BJ (cell line): ENCODE results near the gene PRELID3B. TPM values are rescaled to one million over a fixed set of nuclear protein-coding genes. Genes with fewer than 3 reads are reported as not detected.

Experiments used
- CTCF ChIA-PET: fragments of 350-600 bp; formaldehyde crosslinking; extraction: SDS; loops from one replicate; lab custom pipeline; 2021; ENCODE audit warnings: antibody characterized with exemption, inconsistent platforms; lab: Yijun Ruan, JAX
- POLR2A ChIA-PET: fragments of 300-600 bp; sonication (Branson Sonifier 250); formaldehyde crosslinking; extraction: SDS; loops from one replicate; lab custom pipeline; 2021; ENCODE audit warnings: antibody characterized with exemption; lab: Charles Lee
- DNase-seq: peaks from one replicate; pipeline ENCODE4 v3.0.0-alpha.2; 2011; ENCODE audit warnings: low read depth
- H3K27me3 ChIP-seq: 2 replicates; pipeline ENCODE4 v1.6.0; 2011; ENCODE audit warnings: low read length; ENCODE audit not compliant: control insufficient read depth, insufficient read depth
- H3K36me3 ChIP-seq: 2 replicates; pipeline ENCODE4 v1.5.1; 2011; ENCODE audit warnings: low read length; ENCODE audit not compliant: control insufficient read depth, insufficient read depth
- H3K4me3 ChIP-seq: 2 replicates; pipeline ENCODE4 v1.5.1; 2011; ENCODE audit warnings: low read depth, mild to moderate bottlenecking, control low read depth, low read length
- polyA plus RNA-seq: library from polyadenylated mRNA; depleted of rRNA; stranded (reverse); fragments of >200 nt; gene quantifications from 2 replicates; pipeline ENCODE4 v1.2.3, GENCODE V29; 2011
- TF ChIP-seq, protein P1 (sequence below): IDR thresholded peaks from 2 replicates; pipeline ENCODE4 v1.5.1; 2011; ENCODE audit warnings: low read depth, mild to moderate bottlenecking, control low read depth, inconsistent platforms, low read length, moderate library complexity; ENCODE audit not compliant: insufficient read depth

Gene PRELID3B
- polyA plus RNA-seq, 1 experiment, result 76.0 TPM

DNA sequence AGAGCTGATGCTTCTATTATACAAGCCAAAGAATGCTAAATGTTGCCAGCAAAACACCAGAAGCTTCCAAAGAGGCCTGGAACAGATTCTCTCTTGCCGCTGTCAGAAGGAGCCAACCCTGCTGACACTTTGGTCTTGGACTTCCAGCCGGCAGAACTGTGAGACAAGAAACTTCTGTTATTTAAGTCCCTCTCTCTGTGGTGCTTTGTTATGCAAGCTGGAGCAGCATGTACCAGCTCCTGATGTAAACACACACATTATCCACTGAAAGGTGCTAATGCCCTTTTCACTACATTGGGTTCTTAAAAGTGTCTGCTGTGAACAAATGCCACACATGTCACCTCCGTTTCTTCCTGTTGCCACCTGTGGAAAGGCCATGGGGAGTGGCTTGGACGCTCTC lies 25.9 kb upstream of the PRELID3B start:
- DNase-seq, result no peak
- H3K36me3 ChIP-seq, result no peaks in the 10 kb centered on the region
- CTCF ChIA-PET, result no interaction called here
- H3K4me3 ChIP-seq, result no peak overlapping the region
- TF ChIP-seq, protein P1, sequence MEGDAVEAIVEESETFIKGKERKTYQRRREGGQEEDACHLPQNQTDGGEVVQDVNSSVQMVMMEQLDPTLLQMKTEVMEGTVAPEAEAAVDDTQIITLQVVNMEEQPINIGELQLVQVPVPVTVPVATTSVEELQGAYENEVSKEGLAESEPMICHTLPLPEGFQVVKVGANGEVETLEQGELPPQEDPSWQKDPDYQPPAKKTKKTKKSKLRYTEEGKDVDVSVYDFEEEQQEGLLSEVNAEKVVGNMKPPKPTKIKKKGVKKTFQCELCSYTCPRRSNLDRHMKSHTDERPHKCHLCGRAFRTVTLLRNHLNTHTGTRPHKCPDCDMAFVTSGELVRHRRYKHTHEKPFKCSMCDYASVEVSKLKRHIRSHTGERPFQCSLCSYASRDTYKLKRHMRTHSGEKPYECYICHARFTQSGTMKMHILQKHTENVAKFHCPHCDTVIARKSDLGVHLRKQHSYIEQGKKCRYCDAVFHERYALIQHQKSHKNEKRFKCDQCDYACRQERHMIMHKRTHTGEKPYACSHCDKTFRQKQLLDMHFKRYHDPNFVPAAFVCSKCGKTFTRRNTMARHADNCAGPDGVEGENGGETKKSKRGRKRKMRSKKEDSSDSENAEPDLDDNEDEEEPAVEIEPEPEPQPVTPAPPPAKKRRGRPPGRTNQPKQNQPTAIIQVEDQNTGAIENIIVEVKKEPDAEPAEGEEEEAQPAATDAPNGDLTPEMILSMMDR, result no peak
- POLR2A ChIA-PET, result no interaction called here
- peaks cover 5% of the 10 kb centered on the region for H3K27me3 ChIP-seq

DNA sequence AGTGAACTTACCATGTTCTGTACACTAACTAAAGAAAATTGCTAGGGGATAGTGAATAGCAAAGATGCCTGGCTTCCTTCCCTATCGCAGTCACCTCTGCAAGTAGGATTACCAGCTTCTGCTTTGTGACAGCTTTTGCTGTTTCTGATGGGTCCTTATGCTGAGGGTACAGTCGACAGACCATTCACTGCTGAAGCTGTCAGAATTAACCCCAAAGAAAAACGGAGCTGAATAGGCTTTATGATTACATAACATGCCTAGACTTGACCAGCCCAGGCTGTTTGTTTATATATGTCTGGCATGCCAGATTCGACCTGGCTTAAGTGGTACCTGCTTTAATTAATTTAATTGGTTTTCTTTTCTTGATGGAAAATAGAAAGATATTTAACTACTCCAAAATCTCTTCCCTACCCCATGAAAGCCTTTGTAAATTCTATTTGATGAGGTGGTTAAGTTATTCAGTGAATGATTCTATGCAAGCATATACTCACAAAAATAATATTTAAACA lies 21.7 kb upstream of the PRELID3B start:
- no peaks in the 10 kb centered on the region for H3K36me3 ChIP-seq
- no peak overlapping the region for H3K4me3 ChIP-seq
- DNase-seq, result no peak
- ChIA-PET CTCF (interaction anchor here (2.8 kb wide), 1 partner anchor 19 kb away, joined by 11 read pairs; no protein-coding TSS in a partner anchor), POLR2A (no interaction called here)
- TF ChIP-seq, protein P1, result no peak
- peaks cover 4% of the 10 kb centered on the region; the same call in 1 of the 2 replicates for H3K27me3 ChIP-seq

DNA sequence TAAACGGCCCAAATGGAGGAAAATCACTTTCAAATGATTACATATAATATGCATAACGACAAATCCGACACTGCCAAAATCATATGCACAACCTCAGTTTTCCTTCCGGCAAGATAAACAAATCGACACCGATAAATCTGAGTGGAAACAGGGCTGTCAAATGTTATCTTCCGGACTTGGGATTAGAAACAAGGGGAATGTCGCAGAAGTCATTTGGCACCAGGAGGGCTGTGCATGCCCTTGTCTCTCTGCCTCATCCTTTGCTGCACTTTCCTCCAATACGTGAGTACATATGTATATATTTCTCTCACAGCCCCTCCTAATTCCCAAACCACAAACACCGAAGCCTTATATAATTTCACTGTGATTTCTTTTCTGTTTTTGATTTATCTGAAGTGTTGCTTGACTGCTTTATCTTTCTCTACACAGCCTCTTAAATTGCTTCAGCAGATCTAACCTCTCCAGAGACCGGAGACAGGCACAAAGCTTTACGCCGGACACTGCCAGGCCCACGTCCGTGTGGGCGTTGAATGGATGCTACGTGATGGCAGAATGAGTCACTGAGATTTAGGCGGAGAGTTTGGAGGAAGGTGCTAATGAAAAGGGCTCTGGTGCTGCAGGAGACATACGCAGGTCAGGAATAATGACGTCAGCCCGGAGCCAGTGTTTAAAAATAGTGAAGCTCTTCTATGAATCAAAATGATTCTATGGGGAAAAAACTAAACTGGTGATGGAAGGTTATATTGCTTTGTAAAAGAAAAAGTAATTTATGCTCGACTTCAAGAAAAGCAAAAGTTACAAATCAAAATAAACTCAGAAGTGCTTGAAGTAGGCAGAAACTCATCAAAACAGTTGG lies 21.0 kb upstream of the PRELID3B start:
- ChIA-PET POLR2A (no interaction called here), CTCF (no interaction called here)

DNA sequence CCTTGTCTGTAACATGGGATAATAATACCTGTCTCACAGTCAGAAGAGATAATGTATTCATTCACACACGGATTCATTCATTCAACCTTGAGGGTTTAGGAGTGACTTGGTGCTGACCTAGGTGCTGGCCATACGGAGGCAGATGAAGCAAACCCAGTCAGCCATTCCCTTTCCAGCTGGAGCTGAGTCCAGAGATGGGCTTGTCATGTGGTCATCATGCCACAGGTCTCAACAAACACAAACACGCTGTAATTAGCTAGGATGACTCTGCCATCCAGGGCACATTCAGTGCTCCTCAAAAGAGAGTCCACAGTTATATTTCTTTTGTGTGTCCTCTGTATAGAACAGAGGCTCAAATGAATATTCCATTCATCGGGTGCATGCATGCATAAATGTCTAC lies 19.5 kb upstream of the PRELID3B start:
- no peak for DNase-seq
- ChIA-PET CTCF (no interaction called here), POLR2A (no interaction called here)
- H3K4me3 ChIP-seq, result no peak overlapping the region
- no peaks in the 10 kb centered on the region for H3K36me3 ChIP-seq
- TF ChIP-seq, protein P1, result no peak
- peaks cover 2% of the 10 kb centered on the region; the same call in 1 of the 2 replicates for H3K27me3 ChIP-seq

More for the DNA sequence above, 21.0 kb upstream of the PRELID3B start:
- H3K27me3 ChIP-seq, result peaks cover 4% of the 10 kb centered on the region; the same call in 1 of the 2 replicates
- TF ChIP-seq, protein P1, result no peak
- no peak for DNase-seq
- H3K4me3 ChIP-seq, result no peak overlapping the region
- no peaks in the 10 kb centered on the region for H3K36me3 ChIP-seq

DNA sequence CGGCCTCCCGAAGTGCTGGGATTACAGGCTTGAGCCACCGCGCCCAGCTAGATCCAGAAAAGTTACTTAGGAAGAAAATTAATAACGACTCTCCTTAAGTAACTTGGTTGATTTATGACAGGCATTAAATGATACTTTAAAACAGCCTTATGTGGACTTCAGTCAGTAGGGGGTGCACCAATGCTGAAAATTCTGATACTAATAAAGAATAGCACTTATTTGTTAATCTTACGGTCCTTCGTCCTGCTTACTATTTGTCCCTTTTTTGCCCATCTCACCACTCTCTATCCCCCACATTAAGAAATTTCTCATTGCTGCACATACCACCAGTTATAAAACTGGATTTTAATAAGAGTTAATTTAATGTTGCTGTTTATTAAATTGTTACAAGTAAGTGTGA lies 12.7 kb upstream of the PRELID3B start:
- CTCF ChIA-PET, result interaction anchor here (0.6 kb wide), 1 partner anchor 71 kb away, joined by 3 read pairs; no protein-coding TSS in a partner anchor
- Histone ChIP-seq H3K27me3 (peaks cover 9% of the 10 kb centered on the region), H3K4me3 (no peak overlapping the region), H3K36me3 (no peaks in the 10 kb centered on the region)
- TF ChIP-seq, protein P1, result peak; percentile 42
- no peak for DNase-seq
- POLR2A ChIA-PET, result no interaction called here
